Measurements from ENCODE around the gene PI4KB. TPM values are rescaled to one million over a fixed set of nuclear protein-coding genes. Genes with fewer than 3 reads are reported as not detected.

The PI4KB gene
- total and polyA plus RNA-seq, 2 of the 13 experiments (the other 11 are each of a cell fraction or from before 2014, with no cell fraction given) = 19.5 to 29.3 TPM

GRCh38 chr1:151277249-151277648, 50.0 kb downstream of the PI4KB start:
- peaks cover 7% of the 10 kb centered on the region; the same call in 1 of the 2 replicates for H3K4me1 ChIP-seq (ENCODE audit: insufficient read depth, low read length)
- intact Hi-C loops (cut with micrococcal nuclease; ENCODE audit: unreplicated experiment) (no loop called here), in situ Hi-C loops (cut with HindIII; ENCODE audit: extremely low pct_ligation_motif_present, low pct_unique_long_range_greater_than_20kb) (no loop called here)
- POLR2A ChIA-PET = interaction anchor here (1.1 kb wide), 1 partner anchor 23 kb away, joined by 3 read pairs; the partner anchor contains the start of gene PSMD4
- H3K79me2 ChIP-seq (ENCODE audit: insufficient read depth, low read length) = no peaks in the 10 kb centered on the region
- H3K27ac ChIP-seq (ENCODE audit: extremely low read length, insufficient read depth, low read length) = no peak overlapping the region
- H3K4me2 ChIP-seq (ENCODE audit: low read depth, low read length) = no peak overlapping the region
- no peak overlapping the region for H3K9ac ChIP-seq (ENCODE audit: insufficient read depth, low read depth, low read length)
- H3K9me3 ChIP-seq (ENCODE audit: low read length) = no peaks in the 10 kb centered on the region
- BruUV-seq (replicated peaks) = no TSS peak
- ATAC-seq (no peak), FAIRE-seq (no peak), DNase-seq (ENCODE audit: low spot score) (no peak)
- H2AFZ ChIP-seq (ENCODE audit: low read length) = no peak overlapping the region
- no peaks in the 10 kb centered on the region for H3K36me3 ChIP-seq (replicated peaks in 1 of 2; ENCODE audit: control insufficient read depth in 1 of 2, insufficient read depth in 2 of 2, low read length in 2 of 2)
- H4K20me1 ChIP-seq (ENCODE audit: insufficient read depth, low read length) = no peaks in the 10 kb centered on the region
- TF ChIP-seq POGK (CRISPR knock-in tag; conservative IDR thresholded peaks at IDR 0.05) = no peak
- no peak for TF ChIP-seq ZNF513 (CRISPR knock-in tag; conservative IDR thresholded peaks at IDR 0.05)
- TF ChIP-seq HHEX (CRISPR knock-in tag; IDR thresholded peaks at IDR 0.05) = no peak
- TF ChIP-seq ATF3 (CRISPR knock-in tag; IDR thresholded peaks at IDR 0.05) = no peak
- TF ChIP-seq ZNF414 (CRISPR knock-in tag; IDR thresholded peaks at IDR 0.05) = no peak
- TF ChIP-seq CREB3 (CRISPR knock-in tag; IDR thresholded peaks at IDR 0.05) = no peak
- TF ChIP-seq ZNF558 (CRISPR knock-in tag; IDR thresholded peaks at IDR 0.05; ENCODE audit: borderline replicate concordance) = no peak
- no peak for TF ChIP-seq PLSCR1 (CRISPR knock-in tag; IDR thresholded peaks at IDR 0.05; ENCODE audit: borderline replicate concordance)
- no peak for TF ChIP-seq HDAC2 (CRISPR knock-in tag; IDR thresholded peaks at IDR 0.05)
- no peak for TF ChIP-seq ZNF761 (CRISPR knock-in tag; conservative IDR thresholded peaks at IDR 0.05)
- no peak for TF ChIP-seq ZNF7 (CRISPR knock-in tag; IDR thresholded peaks at IDR 0.05)
- no peak for TF ChIP-seq FOXO1 (CRISPR knock-in tag; IDR thresholded peaks at IDR 0.05)
- no peak for TF ChIP-seq RBFOX2 (IDR thresholded peaks at IDR 0.05; ENCODE audit: low read depth, low read length)
- TF ChIP-seq ZNF343 (CRISPR knock-in tag; IDR thresholded peaks at IDR 0.05) = no peak
- no peak for TF ChIP-seq SP5 (CRISPR knock-in tag; IDR thresholded peaks at IDR 0.05; ENCODE audit: borderline replicate concordance, low read depth)
- TF ChIP-seq ATF4 (CRISPR knock-in tag; IDR thresholded peaks at IDR 0.05) = no peak
- no peak for TF ChIP-seq RFXANK (CRISPR knock-in tag; IDR thresholded peaks at IDR 0.05)
- TF ChIP-seq ZNF484 (CRISPR knock-in tag; IDR thresholded peaks at IDR 0.05; ENCODE audit: borderline replicate concordance, low read depth) = no peak
- TF ChIP-seq RARG (CRISPR knock-in tag; IDR thresholded peaks at IDR 0.05; ENCODE audit: low read depth) = no peak
- WGBS (ENCODE audit: low lambda C conversion rate) = 68% methylated on average over 2 of the region's 2 CpGs
- CTCF ChIA-PET (ENCODE audit: low intra/inter-chr PET ratio, low total read pairs) = no interaction called here
- H3K27me3 ChIP-seq (ENCODE audit: control insufficient read depth in 1 of 2, insufficient read depth in 2 of 2, low read length in 2 of 2) = no peaks in the 10 kb centered on the region; a peak in 1 of 5 replicates
- H3K4me3 ChIP-seq (replicated peaks in 1 of 3; ENCODE audit: insufficient read depth in 1 of 3, low read depth in 2 of 3, low read length in 3 of 3) = no peak overlapping the region

All from HepG2 (cell line).